Ammon's horn (tissue), 1 donor: ENCODE results near the gene U2AF2.

Source experiments
- DNase-seq: peaks from one replicate; pipeline ENCODE4 v3.0.0-alpha.2; 2016; ENCODE audit warnings: low spot score

Gene U2AF2

DNA sequence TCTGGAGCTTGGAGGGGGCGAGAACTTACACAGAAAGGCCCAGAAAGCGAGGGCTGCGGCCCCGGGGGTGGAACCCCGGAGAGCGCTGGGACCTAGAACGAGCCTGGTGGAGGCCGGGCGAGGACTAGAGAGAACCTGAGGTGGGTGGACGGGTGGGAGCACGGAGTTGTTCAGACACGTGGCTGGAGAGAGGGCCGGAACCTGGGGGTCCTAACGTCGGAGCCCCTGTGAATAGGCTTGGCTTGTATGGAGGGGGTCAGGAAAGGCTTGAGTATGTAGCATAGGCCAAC is 11.0 kb upstream of the U2AF2 start:
- DNase-seq, result no peak

DNA sequence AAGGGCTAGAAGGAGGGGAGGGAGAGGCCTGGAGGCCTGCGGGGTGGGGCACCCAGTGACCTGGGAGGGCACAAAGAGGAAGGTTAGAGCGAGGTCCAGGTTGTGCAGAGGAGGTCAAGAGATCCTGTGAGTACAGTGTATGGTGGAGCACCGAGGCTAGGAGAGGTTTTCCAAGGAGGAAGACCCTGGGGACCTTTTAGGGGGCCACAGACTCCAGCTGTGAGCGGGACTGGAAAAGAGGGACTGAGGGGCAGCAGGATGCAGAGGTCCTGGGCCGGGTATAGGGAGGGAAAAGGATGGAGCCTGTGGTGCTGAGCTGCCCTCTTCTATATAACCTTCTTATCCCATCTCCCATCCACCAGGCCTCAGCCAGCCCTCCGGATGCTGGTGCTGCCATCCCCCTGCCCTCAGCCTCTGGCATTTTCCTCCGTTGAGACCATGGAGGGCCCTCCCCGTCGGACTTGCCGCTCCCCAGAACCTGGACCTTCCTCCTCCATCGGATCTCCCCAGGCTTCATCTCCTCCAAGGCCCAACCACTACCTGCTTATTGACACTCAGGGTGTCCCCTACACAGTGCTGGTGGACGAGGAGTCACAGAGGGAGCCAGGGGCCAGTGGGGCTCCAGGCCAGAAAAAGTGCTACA is 10.5 kb upstream of the U2AF2 start:
- DNase-seq, result no peak

DNA sequence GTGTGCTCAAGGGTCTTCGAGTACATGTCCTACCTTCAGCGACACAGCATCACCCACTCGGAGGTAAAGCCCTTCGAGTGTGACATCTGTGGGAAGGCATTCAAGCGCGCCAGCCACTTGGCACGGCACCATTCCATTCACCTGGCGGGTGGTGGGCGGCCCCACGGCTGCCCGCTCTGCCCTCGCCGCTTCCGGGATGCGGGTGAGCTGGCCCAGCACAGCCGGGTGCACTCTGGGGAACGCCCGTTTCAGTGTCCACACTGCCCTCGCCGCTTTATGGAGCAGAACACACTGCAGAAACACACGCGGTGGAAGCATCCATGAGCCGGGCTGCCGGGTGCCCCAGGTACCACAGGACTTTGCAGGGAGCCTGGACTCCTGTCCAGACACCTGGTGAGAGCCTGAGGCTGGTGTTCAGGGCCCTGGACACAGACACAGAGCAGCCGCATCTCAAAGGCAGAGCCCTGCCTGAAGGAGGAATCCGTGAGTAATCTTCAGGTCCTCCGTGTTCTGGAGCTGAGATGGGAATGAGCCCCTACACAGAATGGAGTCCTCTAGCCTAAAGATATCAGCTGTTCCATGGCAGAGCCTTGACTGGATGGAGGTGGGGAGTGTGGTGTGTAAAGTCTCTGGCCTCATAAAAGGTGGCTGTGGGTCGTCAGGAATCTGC is 9.9 kb upstream of the U2AF2 start:
- no peak for DNase-seq

DNA sequence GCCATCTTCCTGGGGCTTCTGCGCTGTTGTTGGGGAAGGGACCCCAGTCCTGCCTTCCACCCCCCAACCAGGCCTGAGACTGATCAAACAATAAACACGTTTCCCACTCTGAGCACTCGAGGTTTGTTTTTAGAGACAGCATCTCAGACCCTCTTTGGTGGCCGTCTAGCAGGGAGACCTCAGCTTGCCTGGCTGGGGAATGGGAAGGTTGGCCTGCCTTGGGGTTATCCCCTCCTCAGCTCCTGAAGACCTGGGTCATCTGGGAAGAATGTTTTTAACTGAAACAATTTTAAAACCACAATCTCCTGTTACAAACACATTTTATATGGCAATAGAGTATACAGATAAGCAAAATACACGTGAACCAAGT is 9.3 kb upstream of the U2AF2 start:
- DNase-seq, result no peak

DNA sequence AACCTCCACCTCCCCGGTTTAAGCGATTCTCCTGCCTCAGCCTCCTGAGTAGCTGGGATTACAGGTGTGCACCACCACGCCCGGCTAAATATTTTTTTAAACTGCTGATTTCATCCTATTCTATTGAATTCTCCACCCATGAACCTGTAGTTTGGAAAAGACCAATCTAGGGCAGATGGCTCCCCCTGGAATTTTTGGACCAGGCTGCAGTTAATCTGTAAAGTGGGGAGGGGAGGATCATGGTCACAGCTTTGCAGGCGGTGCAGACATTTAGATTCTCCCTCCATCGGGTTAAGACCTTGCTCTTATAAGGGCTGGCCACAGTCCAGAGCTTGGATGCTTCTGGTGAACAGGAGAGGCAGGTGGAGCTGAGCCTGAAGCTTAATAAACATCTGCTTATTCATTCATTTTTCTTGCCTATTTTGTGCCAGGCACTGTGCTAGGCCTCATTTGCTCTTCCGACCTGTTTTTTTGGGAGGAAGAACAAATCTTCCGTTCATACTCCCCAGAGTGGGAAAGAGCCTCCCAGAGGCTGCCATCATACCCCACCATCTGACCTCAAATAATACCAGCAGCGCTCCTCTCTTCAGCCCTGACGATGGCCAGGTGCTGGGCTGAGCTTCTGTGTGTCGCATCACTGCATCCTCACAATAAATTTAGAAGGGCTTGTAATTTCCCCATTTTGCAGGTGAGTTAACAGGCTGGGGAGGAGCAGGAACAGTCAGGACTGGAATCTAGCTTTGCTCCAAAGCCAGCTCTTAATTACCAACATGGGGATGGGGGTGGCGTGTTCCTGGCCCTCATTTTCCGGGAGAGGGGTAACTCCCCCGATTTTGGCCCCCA is 7.7 kb upstream of the U2AF2 start:
- DNase-seq, result no peak

DNA sequence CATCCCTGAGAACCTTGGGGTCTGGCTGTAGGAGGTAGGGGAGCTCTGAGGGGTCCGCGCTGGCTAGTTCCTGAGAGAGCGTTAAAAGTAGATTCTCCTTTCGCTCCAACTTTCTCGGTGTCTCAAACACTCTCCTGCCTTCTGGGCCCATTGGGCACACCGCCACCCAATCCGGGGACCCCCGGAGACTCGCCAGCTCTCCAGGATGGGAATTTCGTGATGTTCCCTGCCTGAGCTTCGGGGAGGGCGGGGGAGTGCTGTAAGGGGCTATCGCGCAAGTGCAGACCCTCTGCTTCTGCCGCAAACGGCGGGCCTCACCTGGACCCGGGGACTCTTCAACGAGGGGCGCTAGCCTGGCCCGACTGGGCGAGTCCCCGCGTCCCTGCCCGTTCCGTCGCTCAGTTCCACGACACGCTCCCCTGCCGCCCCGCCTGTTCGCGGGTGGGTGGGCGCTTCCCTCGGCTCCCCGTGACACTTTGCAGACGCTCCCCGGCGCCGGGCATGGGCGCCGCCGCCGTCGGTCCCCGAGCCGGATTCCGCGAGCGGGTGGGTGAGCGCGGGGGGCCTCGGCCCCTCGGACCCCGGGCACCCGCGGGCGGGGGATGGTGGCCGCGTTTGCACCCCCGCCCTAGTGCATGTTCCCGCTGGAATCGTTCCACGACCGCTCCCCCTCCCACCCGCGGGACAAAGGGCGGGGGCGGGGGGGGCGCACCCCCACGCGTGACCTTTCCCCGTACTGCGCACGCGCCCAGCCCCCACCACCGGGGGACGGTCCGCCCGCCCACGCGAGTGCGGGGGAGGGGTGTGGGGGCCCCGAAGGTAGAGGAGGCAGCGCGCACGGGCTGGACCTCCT is 6.9 kb upstream of the U2AF2 start, which contains the start of gene CCDC106:
TSS of gene CCDC106 (plus strand) at position 481 of the 853 bp plus-strand sequence. CDS start 835 bp downstream, outside the sequence.
- DNase-seq, result peak; percentile 82

DNA sequence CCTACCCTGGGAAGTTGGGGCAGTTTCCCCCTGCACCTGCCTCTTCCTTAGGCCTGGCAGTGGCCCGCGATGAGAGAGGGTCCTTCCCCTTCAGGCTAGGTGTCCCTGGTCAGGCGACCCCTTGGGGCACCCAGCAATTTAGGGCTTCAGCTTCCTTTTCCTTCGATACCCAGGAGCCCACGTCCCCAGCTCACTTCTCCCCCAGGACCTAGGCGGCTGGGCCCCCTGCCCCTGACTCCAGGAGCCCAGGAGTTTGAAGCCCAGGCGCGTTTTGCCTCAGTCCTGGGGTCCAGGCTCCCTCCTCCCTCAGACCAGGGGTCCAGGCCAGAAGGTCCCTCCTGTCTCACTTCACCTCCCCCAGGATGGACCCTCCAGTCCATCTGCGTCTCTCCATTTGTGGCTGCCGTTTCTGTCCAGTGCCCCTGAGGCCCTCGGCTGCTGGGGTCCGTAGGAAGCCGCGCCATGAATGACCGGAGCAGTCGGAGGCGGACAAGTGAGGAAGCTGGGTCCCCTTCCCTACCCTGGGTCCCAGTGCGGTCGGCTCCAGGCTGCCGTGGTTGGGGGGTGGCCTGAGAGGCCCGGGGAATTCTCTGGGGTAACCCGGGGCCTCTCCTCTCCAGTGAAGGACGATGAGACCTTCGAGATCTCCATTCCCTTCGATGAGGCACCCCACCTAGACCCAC is 6.1 kb upstream of the U2AF2 start:
- DNase-seq, result no peak

DNA sequence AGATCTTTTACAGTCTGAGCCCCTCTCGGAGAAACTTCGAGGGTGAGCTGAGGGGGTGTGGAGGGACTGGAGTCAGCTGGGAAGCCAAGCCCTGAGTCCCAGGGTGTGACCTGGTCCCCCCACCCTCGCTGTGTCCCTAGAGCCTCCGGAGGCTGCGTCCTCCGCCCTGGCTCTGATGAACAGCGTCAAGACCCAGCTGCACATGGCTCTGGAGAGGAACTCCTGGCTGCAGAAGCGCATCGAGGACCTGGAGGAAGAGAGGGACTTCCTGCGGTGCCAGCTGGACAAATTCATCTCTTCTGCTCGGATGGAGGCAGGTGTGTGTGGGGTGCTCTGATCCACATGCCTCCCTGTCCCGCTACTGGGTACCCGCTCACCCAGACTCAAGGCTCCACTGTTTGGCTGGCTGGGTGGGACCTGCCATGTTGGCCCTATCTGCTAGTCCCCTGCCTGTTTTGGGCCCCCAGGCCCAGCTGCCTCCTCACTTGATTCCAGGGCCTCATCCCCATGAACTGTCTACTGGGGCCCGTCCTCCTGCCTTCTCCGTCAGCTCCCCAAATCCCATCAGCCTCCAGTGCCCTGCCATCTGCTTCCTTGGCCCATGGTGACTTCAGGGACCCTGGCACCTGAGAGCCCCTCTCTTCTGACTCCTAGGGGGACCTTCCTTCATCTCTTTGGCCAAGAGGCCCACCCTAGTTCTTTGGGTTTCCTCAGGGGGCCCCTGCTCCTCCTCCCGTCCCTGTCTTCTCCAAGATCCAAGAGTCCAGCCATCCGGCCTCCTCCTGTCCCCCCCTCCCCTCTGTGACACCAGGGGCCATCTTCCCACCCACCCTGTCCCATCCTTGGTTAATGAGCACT is 5.3 kb upstream of the U2AF2 start:
- DNase-seq, result no peak

DNA sequence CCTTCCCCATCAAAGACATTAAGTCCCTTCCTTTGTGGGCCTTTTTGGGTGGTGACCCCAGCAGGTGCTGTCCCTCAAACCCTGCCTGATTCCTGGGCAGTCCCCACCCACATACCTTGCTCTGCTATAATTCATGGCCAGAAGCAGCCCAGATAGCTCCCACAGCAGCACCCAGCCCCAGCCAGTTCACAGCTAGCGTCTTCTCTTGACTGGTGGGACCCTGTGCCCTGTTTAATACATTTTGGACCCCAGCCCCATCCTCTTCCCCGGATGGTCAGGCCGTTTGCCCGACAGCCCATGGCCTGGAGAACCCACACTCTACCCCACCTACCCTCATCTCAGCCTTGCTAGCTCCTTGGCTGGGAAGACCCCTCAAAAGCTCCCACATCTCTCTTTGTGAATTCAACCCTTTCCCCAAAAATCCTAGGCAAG is 4.7 kb upstream of the U2AF2 start:
- DNase-seq, result no peak

DNA sequence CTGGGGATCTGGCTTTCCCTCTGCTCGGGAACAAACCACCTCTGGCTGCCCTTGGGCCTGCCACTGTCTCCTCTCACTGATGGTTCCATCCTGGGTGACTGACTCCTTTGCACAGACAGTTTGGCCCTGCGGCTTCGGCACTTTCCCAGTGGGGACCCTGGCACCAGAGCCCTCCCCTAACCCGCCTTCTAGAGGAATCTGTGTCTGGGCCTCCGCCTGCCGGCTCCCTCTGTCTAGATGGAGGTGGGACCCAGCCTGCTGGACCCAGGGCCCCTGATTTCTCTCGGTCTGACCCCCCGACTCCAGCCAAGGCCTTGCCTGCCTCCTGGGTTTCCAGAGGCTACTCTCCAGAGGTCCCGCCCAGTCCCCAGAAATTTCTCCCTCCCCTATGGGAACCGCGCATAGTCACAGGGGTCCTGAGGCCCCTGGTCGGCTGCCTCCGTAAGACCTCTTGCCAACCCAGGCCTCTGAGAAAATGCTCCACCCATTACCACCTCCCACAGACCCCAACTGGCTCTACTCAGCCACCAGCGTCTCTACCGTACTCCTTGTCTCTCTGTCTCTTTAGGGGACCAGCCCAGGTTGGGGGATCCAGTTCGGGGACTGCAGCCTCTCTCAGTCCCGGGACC is 4.1 kb upstream of the U2AF2 start:
- no peak for DNase-seq

DNA sequence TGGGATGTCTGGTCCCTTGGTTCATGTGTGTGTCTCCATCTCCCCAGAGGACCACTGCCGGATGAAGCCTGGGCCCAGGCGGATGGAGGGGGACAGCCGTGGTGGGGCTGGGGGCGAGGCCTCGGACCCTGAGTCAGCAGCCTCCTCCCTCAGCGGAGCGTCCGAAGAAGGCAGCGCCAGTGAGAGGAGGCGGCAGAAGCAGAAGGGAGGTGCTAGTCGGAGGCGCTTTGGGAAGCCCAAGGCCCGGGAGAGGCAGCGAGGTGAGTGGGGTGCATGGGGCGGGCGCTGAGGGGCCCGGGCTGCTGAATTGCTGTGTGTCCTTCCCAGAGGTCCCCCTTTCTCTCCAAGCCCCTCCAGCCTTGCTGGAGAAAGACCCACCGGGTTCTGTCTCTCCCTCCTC is 3.6 kb upstream of the U2AF2 start:
- DNase-seq, result no peak

DNA sequence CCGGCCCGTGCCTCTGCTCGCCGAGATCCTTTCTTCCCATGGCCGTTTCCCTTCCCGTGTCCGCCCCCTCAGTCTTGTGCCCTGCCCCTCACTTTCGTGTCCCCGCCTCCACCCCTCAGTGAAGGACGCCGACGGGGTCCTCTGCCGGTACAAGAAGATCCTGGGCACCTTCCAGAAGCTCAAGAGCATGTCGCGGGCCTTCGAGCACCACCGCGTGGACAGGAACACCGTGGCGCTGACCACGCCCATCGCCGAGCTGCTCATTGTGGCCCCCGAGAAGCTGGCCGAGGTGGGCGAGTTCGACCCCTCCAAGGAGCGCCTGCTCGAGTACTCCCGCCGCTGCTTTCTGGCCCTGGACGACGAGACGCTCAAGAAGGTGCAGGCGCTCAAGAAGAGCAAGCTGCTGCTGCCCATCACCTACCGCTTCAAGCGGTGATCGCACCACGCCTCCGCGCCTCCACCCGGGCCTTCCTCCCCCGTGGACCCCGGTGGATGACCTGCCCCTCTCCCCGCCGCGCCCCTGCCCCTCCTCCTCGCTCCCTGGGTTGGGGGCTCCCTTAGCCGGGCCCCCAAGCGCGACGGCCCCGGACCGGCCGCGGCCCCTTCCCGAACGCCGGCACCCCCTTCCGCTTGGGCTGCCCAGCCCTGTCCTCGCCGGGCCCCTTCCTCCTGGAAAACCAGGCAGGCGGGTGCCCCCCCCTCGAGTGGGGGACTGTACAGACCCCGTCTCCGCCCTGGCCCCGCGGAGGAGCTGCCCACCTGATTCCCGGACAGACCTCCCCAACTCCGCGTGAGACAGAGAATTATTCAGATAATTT is 2.3 kb upstream of the U2AF2 start:
- no peak for DNase-seq

DNA sequence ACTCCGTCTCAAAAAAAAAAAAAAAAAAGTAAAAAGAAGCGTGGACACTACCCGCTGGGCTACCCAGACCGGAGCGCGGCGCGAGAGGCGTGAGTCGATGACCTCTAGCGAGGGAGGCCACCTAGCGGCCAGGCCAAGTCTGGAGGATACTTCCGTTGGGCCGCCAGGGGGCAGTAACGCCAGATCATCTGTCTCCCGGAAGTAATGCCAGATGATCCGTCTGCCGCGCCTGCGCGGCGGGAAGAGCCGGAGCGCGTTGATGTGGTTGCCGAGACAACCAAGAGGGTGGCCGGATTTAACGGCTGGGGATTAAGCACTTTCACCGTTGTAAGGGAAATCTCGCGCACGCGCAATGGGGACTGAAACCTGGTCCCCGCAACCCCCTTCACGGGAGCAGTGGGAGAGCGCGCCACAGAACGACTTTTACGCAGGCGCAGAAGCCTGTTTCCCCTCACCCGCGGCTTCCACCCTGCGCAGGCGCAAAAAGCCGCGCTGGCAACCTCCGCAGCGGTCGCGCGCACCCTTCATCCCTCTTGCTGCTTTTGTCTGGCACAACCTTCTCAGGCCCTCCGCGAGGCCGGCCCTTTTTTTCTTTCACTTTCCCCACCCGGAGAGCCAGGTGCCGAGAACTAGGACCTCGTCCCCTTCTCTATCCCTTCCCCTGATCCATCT is 1.0 kb upstream of the U2AF2 start:
- peak; percentile 97 for DNase-seq

DNA sequence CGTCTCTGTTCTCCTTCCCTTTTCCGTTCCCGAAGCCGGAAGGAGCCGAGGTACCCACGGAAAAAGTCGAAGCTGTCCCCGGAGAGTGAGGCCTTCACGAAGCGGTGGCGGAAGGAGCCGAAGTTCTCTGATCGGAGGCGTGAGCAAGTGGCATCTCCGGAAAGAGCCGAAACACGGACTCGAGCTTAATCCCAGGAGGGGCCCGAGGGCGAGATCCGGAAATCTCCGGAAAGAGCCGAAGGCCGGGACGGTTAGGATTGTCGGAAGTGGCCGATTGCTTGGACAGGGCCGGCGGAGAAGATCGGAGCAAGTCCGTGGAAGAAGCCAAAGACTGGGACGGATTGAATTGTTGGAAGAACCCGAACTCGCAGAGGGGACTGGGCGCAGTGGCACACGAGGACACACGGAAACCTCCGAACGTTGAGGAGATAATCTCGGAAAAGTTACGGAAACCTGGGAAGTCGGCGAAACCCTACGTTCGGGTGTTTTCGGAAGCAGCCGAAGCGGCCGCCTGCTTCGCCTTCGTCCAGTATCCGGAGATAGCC is 440 bp upstream of the U2AF2 start:
- DNase-seq, result peak; percentile 97

DNA sequence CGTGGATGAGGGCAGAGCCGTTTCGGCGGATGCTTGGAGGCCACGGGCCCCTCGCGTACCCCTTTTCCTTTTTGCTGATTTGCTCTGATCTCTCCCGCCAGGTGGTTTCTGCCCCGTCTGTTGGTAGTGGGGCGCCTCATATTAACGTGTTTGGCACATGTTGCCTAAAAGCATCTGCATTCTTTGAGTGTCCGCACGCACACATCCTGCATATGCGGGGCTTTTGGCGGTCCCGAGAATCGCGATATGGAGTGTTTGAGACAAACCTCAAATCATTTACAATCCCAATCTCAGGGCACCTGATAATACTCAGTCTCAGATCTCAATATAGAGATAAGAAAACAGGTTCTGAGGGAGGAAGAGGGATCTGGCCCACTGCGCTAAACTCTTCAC is 809 bp downstream of the U2AF2 start:
- DNase-seq, result no peak

DNA sequence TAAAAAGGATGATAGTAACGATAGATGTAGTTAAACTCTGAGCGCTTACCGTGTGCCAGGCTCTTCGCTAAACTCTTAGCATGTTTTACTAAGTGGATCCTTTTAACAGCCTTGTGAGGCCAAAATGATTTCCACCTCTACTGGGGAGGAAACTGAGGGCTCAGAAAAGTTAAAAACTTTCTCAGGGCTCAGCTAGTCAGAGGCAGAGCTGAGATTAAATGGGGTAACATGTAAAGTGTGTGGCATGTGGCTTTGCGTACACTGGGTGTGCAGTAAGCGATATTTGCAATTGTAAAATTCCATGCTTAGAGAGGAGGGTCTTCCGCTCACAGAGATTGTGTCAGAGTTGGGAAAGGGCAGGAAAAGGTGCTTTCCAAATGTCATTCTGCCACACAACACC is 1.7 kb downstream of the U2AF2 start:
- no peak for DNase-seq

DNA sequence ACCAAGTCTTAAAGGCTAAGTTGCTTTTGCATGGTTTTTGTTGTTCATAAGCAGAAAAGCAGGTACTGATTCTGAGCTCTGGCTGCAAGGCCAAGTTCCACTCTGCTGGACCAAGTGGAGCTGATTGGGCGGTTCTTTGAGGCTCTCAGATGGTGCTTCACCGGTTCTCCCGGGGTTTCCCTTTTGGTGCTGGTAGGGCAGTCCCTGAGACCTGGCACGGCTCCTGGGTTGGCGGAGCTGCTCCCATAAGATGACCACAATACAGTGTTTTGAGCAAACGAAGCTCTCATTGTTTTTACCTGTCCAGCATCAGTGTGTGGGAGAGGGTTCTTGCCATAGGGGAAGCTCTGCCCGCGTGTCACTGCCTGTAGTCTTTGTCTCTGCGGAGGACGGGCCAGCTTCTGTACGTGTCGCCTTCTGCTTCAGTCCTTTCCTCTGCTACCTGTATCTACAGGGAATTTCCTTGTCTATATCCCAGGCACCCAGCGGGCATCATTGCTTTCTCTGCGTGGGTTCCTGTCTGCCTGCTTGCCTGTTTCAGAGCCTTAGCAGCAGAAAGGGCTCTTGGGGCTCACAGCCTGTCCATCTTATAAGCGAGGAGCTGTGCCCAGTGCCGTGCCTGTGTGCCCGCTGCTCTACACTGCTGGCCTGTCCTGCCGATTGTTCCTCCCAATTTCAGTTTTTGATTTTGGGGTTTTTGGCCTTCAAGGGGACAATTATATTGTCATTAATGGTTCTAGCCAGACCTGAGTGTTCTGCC is 2.3 kb downstream of the U2AF2 start:
- DNase-seq, result no peak
